Measurements from ENCODE around the gene SPOP. TPM values are rescaled to one million over a fixed set of nuclear protein-coding genes. Genes with fewer than 3 reads are reported as not detected.
A peak's percentile ranks its signal among the peaks of the same experiment; 100 is the strongest.

SPOP gene
- total RNA-seq, 1 donor: 59.2 TPM

DNA sequence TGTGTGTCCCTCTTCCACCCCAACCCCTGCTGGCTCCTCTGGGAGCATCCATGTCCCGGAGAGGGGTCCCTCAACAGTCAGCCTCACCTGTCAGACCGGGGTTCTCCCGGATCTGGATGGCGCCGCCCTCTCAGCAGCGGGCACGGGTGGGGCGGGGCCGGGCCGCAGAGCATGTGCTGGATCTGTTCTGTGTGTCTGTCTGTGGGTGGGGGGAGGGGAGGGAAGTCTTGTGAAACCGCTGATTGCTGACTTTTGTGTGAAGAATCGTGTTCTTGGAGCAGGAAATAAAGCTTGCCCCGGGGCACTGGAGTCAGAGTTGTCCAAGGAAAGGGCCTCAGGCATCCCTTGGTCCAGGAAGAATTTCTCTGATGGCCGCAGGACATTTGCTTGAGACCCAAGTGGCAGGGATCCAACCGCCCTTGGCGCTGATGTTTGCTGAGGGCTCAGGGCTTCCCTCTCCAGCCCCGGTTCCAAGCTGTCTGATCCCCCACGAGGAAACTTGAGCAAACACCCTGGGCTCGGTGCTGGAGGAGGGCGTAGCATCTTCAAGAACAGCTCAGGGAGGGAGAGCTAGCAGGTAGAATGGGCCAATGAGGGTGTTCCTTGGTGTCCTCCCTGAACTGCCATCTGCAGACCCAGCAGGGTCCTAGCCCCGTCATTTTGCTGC, 97.7 kb downstream of the SPOP start:
- TF ChIP-seq, protein P1, sequence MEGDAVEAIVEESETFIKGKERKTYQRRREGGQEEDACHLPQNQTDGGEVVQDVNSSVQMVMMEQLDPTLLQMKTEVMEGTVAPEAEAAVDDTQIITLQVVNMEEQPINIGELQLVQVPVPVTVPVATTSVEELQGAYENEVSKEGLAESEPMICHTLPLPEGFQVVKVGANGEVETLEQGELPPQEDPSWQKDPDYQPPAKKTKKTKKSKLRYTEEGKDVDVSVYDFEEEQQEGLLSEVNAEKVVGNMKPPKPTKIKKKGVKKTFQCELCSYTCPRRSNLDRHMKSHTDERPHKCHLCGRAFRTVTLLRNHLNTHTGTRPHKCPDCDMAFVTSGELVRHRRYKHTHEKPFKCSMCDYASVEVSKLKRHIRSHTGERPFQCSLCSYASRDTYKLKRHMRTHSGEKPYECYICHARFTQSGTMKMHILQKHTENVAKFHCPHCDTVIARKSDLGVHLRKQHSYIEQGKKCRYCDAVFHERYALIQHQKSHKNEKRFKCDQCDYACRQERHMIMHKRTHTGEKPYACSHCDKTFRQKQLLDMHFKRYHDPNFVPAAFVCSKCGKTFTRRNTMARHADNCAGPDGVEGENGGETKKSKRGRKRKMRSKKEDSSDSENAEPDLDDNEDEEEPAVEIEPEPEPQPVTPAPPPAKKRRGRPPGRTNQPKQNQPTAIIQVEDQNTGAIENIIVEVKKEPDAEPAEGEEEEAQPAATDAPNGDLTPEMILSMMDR (IDR thresholded peaks at IDR 0.05; ENCODE audit: insufficient read depth, low read depth, low read length): no peak
- no peak overlapping the region for H3K4me3 ChIP-seq (ENCODE audit: low read depth, low read length)
- peak; percentile 24 for DNase-seq (ENCODE audit: low read depth)

DNA sequence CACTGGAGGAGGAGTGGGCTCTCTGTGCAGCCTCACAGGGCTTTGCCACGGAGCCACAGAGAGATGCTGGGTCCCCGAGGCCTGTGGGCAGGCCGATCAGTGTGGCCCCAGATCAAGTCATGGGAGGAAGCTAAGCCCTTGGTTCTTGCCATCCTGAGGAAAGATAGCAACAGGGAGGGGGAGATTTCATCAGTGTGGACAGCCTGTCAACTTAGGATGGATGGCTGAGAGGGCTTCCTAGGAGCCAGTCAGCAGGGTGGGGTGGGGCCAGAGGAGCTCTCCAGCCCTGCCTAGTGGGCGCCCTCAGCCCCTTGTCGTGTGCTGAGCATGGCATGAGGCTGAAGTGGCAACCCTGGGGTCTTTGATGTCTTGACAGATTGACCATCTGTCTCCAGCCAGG, 98.4 kb downstream of the SPOP start:
- H3K4me3 ChIP-seq (ENCODE audit: low read depth, low read length): no peak overlapping the region
- TF ChIP-seq, protein P1 (IDR thresholded peaks at IDR 0.05; ENCODE audit: insufficient read depth, low read depth, low read length): no peak
- DNase-seq (ENCODE audit: low read depth): no peak

DNA sequence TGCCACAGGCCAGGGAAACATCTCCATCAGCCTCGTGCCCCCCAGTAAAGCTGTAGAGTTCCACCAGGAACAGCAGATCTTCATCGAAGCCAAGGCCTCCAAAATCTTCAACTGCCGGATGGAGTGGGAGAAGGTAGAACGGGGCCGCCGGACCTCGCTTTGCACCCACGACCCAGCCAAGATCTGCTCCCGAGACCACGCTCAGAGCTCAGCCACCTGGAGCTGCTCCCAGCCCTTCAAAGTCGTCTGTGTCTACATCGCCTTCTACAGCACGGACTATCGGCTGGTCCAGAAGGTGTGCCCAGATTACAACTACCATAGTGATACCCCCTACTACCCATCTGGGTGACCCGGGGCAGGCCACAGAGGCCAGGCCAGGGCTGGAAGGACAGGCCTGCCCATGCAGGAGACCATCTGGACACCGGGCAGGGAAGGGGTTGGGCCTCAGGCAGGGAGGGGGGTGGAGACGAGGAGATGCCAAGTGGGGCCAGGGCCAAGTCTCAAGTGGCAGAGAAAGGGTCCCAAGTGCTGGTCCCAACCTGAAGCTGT, 98.9 kb downstream of the SPOP start:
- H3K4me3 ChIP-seq (ENCODE audit: low read depth, low read length): no peak overlapping the region
- no peak for DNase-seq (ENCODE audit: low read depth)
- TF ChIP-seq, protein P1 (IDR thresholded peaks at IDR 0.05; ENCODE audit: insufficient read depth, low read depth, low read length): no peak

DNA sequence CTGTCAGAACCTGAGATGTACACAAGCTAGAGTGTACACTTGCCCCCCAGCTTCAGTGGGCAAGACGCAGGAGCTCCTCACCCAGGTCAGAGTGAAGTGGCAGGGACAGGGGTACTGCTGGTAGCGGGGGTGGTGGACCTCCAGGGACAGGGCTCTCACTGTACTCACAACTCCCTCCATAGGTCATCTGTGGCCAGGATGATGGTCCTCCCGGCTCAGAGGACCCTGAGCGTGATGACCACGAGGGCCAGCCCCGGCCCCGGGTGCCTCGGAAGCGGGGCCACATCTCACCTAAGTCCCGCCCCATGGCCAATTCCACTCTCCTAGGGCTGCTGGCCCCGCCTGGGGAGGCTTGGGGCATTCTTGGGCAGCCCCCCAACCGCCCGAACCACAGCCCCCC, 99.5 kb downstream of the SPOP start:
- no peak for DNase-seq (ENCODE audit: low read depth)

DNA sequence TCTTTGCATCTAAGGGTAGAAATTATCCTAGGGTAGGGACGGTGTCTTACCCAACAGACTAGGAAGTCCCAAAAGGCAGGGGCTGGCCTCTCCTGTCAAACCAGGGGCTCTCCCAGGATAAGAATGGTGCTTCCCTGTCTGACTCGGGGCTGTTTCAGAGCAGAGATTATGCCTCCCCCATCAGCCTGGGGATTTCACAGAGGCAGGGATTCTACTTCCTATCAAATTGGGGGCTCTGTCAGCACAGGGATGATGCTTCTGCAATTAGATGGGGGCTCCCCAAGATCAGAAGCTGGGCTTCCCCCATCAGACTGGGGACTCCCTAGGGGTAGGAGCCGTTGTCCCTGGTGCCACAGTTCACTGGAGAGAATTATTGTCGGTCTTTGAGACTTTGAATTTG, 99.9 kb downstream of the SPOP start:
- DNase-seq (ENCODE audit: low read depth): no peak

More for the DNA sequence above, 99.5 kb downstream of the SPOP start:
- TF ChIP-seq, protein P1 (IDR thresholded peaks at IDR 0.05; ENCODE audit: insufficient read depth, low read depth, low read length): no peak
- H3K4me3 ChIP-seq (ENCODE audit: low read depth, low read length): no peak overlapping the region

DNA sequence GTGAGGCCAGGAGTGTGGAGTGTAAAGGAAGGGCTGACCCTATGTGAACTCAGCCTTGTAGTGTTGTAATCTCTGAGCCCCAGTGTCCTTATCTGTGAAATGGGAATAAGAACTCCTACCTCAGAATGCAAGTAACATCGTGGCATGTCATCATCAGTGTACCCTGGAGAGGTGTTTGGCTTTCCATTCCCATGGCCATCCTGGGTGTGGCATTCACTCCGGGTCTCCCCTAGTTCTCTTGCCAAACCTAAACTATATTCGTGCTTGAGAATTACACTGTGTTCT, 100.3 kb downstream of the SPOP start:
- no peak overlapping the region for H3K4me3 ChIP-seq (ENCODE audit: low read depth, low read length)
- DNase-seq (ENCODE audit: low read depth): no peak
- TF ChIP-seq, protein P1 (IDR thresholded peaks at IDR 0.05; ENCODE audit: insufficient read depth, low read depth, low read length): no peak

More for the DNA sequence above, 99.9 kb downstream of the SPOP start:
- TF ChIP-seq, protein P1 (IDR thresholded peaks at IDR 0.05; ENCODE audit: insufficient read depth, low read depth, low read length): no peak
- no peak overlapping the region for H3K4me3 ChIP-seq (ENCODE audit: low read depth, low read length)

Data from fibroblast of villous mesenchyme (primary cell).